CD8-positive, alpha-beta memory T cell (primary cell): ENCODE results near the gene ANO10. TPM values are rescaled to one million over a fixed set of nuclear protein-coding genes. Genes with fewer than 3 reads are reported as not detected.

ENCODE experiments used
- CTCF ChIA-PET: fragments of 350-600 bp; sonication (Branson Sonifier 250); formaldehyde crosslinking; loops from one replicate; lab custom pipeline; 2021; ENCODE audit warnings: antibody characterized with exemption; lab: Charles Lee
- POLR2A ChIA-PET: fragments of 350-600 bp; sonication (Branson Sonifier 250); formaldehyde crosslinking; loops from one replicate; lab custom pipeline; 2021; ENCODE audit warnings: antibody characterized with exemption; lab: Charles Lee
- DNase-seq, 5 donors: peaks; one replicate each; pipeline versions ENCODE4 v3.0.0 to v3.0.0-alpha.2; 2020 to 2022; ENCODE audit warnings: mixed read lengths in 1 of 5
- H3K27ac ChIP-seq: one replicate; pipeline ENCODE4 v1.7.0; 2013; ENCODE audit warnings: low read depth, mild to moderate bottlenecking, low read length, moderate library complexity
- H3K27me3 ChIP-seq: 2 replicates; pipeline ENCODE4 v1.7.0; 2013; ENCODE audit warnings: low read length, mild to moderate bottlenecking; ENCODE audit not compliant: insufficient read depth, poor library complexity, severe bottlenecking
- H3K36me3 ChIP-seq: 2 replicates; pipeline ENCODE4 v1.7.0; 2013; ENCODE audit warnings: mild to moderate bottlenecking, low read length, moderate library complexity; ENCODE audit not compliant: insufficient read depth
- H3K4me1 ChIP-seq: 2 replicates; pipeline ENCODE4 v1.7.0; 2013; ENCODE audit warnings: mild to moderate bottlenecking, low read length, moderate library complexity; ENCODE audit not compliant: insufficient read depth
- H3K4me3 ChIP-seq: 2 replicates; pipeline ENCODE4 v1.7.0; 2013; ENCODE audit warnings: mild to moderate bottlenecking, low read length
- H3K9me3 ChIP-seq: 2 replicates; pipeline ENCODE4 v1.7.0; 2013; ENCODE audit warnings: mild to moderate bottlenecking, low read length
- H3K27ac Mint-ChIP-seq, 8 donors: one replicate each; pipeline ENCODE4 v1.8.0; 2020 to 2021; ENCODE audit warnings: mixed read lengths in 8 of 8, mild to moderate bottlenecking in 6 of 8, inconsistent platforms in 3 of 8, moderate library complexity in 3 of 8
- H3K27me3 Mint-ChIP-seq, 2 donors: one replicate each; pipeline ENCODE4 v1.8.0; 2020 to 2021; ENCODE audit warnings: mixed read lengths in 2 of 2, mild to moderate bottlenecking in 1 of 2, moderate library complexity in 1 of 2
- H3K36me3 Mint-ChIP-seq, 3 donors: one replicate each; pipeline ENCODE4 v1.8.0; 2020 to 2021; ENCODE audit warnings: mixed read lengths in 3 of 3, inconsistent platforms in 1 of 3, mild to moderate bottlenecking in 1 of 3
- H3K4me1 Mint-ChIP-seq, 3 donors: one replicate each; pipeline ENCODE4 v1.8.0; 2020 to 2021; ENCODE audit warnings: mixed read lengths in 3 of 3, inconsistent platforms in 1 of 3, mild to moderate bottlenecking in 1 of 3
- H3K4me3 Mint-ChIP-seq, 7 donors: one replicate each; pipeline ENCODE4 v1.8.0; 2020 to 2021; ENCODE audit warnings: mixed read lengths in 7 of 7, mild to moderate bottlenecking in 6 of 7, moderate library complexity in 4 of 7, inconsistent platforms in 2 of 7
- H3K9me3 Mint-ChIP-seq, 5 donors: one replicate each; pipeline ENCODE4 v1.8.0; 2020 to 2022; ENCODE audit warnings: mixed read lengths in 5 of 5, mild to moderate bottlenecking in 3 of 5, moderate library complexity in 2 of 5, inconsistent platforms in 1 of 5
- polyA plus RNA-seq: library from polyadenylated mRNA; unstranded; fragments of 300-500 nt; fragmentation: Illumina TruSeq; gene quantifications from one replicate; pipeline ENCODE4 v1.2.3, GENCODE V29; 2021
- total RNA-seq, 2 experiments: library from RNA; stranded (reverse); gene quantifications; one replicate each; pipeline ENCODE4 v1.2.3, GENCODE V29; 2021

Gene ANO10
- total and polyA plus RNA-seq, 3 experiments from 2014 or later = 8.1 to 12.3 (median 9.1) TPM

- no peaks in the 10 kb centered on the region for H3K9me3 ChIP-seq
- no peaks in the 10 kb centered on the region for H3K4me1 ChIP-seq
- Mint-ChIP-seq H3K4me1 (peaks cover 2 to 5% (median 3%) of the 10 kb centered on the region in 3 donors), H3K36me3 (peaks cover 0 to 9% (median 4%) of the 10 kb centered on the region in 3 donors), H3K4me3 (no peak overlapping the region), H3K27ac (no peak overlapping the region), H3K9me3 (no peaks in the 10 kb centered on the region), H3K27me3 (no peaks in the 10 kb centered on the region)
- H3K4me3 ChIP-seq = no peak overlapping the region
- no peak overlapping the region for H3K27ac ChIP-seq
- CTCF ChIA-PET = interaction anchor here (0.8 kb wide), 1 partner anchor 8 kb away, joined by 3 read pairs; no protein-coding TSS in a partner anchor
- DNase-seq = no peak
- H3K27me3 ChIP-seq = no peaks in the 10 kb centered on the region
- POLR2A ChIA-PET = no interaction called here
- H3K36me3 ChIP-seq = no peaks in the 10 kb centered on the region
Observed at GRCh38 chr3:43400781-43401730, 220.8 kb downstream of the ANO10 start.

- POLR2A ChIA-PET = no interaction called here
- Histone ChIP-seq H3K27ac (no peak overlapping the region), H3K36me3 (no peaks in the 10 kb centered on the region), H3K9me3 (no peaks in the 10 kb centered on the region), H3K4me1 (no peaks in the 10 kb centered on the region), H3K27me3 (no peaks in the 10 kb centered on the region), H3K4me3 (no peak overlapping the region)
- no peak for DNase-seq
- H3K4me3 Mint-ChIP-seq = no peak overlapping the region
- H3K36me3 Mint-ChIP-seq = peaks cover 0 to 5% (median 4%) of the 10 kb centered on the region in 3 donors
- CTCF ChIA-PET = interaction anchor here (0.8 to 2.1 kb wide), 2 partner anchors 8 to 11 kb away, joined by 3 to 4 read pairs; no protein-coding TSS in a partner anchor
- no peak overlapping the region for H3K27ac Mint-ChIP-seq
- no peaks in the 10 kb centered on the region for H3K27me3 Mint-ChIP-seq
- peaks cover 2 to 5% (median 3%) of the 10 kb centered on the region in 3 donors for H3K4me1 Mint-ChIP-seq
- H3K9me3 Mint-ChIP-seq = no peaks in the 10 kb centered on the region
Observed at GRCh38 chr3:43400167-43400566, 221.6 kb downstream of the ANO10 start.

- POLR2A ChIA-PET = no interaction called here
- no peak for DNase-seq
- Histone ChIP-seq H3K27me3 (no peaks in the 10 kb centered on the region), H3K9me3 (no peaks in the 10 kb centered on the region), H3K27ac (no peak overlapping the region), H3K4me3 (no peak overlapping the region), H3K4me1 (peaks cover 1% of the 10 kb centered on the region), H3K36me3 (no peaks in the 10 kb centered on the region)
- Mint-ChIP-seq H3K9me3 (no peaks in the 10 kb centered on the region), H3K4me3 (no peak overlapping the region), H3K27ac (peak overlapping the region in 2 of 8 donors; percentile 18 to 41), H3K27me3 (no peaks in the 10 kb centered on the region), H3K36me3 (peaks cover 0 to 6% (median 4%) of the 10 kb centered on the region in 3 donors), H3K4me1 (peaks cover 7 to 10% (median 10%) of the 10 kb centered on the region in 3 donors)
- CTCF ChIA-PET = interaction anchor here (2.1 kb wide), 1 partner anchor 10 kb away, joined by 4 read pairs; no protein-coding TSS in a partner anchor
Observed at GRCh38 chr3:43399034-43399433, 222.8 kb downstream of the ANO10 start.

GRCh38 chr3:43394041-43394554 lies 227.7 kb downstream of the ANO10 start:
- Histone ChIP-seq H3K27ac (no peak overlapping the region), H3K9me3 (no peaks in the 10 kb centered on the region), H3K36me3 (no peaks in the 10 kb centered on the region), H3K27me3 (no peaks in the 10 kb centered on the region), H3K4me1 (peaks cover 23% of the 10 kb centered on the region), H3K4me3 (no peak overlapping the region)
- no peak for DNase-seq
- peak overlapping the region in 1 of 7 donors; percentile 8 for H3K4me3 Mint-ChIP-seq
- no peaks in the 10 kb centered on the region for H3K9me3 Mint-ChIP-seq
- H3K4me1 Mint-ChIP-seq = peaks cover 48 to 57% (median 53%) of the 10 kb centered on the region in 3 donors
- peak overlapping the region in 5 of 8 donors; percentile 61 to 99 (median 66) for H3K27ac Mint-ChIP-seq
- POLR2A ChIA-PET = no interaction called here
- CTCF ChIA-PET = no interaction called here
- peaks cover 0 to 12% (median 3%) of the 10 kb centered on the region in 3 donors for H3K36me3 Mint-ChIP-seq
- H3K27me3 Mint-ChIP-seq = no peaks in the 10 kb centered on the region

- peak overlapping the region; percentile 38 to 99 (median 93) for H3K27ac Mint-ChIP-seq
- H3K4me1 ChIP-seq = peaks cover 43% of the 10 kb centered on the region
- DNase-seq = no peak
Observed at GRCh38 chr3:43391621-43392020, 230.2 kb downstream of the ANO10 start.

GRCh38 chr3:43390255-43390588 lies 231.6 kb downstream of the ANO10 start:
- Mint-ChIP-seq H3K4me3 (peak overlapping the region in 6 of 7 donors; percentile 64 to 88 (median 72)), H3K4me1 (peaks cover 77 to 96% (median 89%) of the 10 kb centered on the region in 3 donors), H3K36me3 (peaks cover 0 to 12% (median 1%) of the 10 kb centered on the region in 3 donors), H3K27me3 (no peaks in the 10 kb centered on the region), H3K9me3 (no peaks in the 10 kb centered on the region), H3K27ac (peak overlapping the region; percentile 90 to 99 (median 96))
- Histone ChIP-seq H3K9me3 (no peaks in the 10 kb centered on the region), H3K36me3 (no peaks in the 10 kb centered on the region), H3K4me1 (peaks cover 47% of the 10 kb centered on the region), H3K4me3 (peak overlapping the region; percentile 8), H3K27me3 (no peaks in the 10 kb centered on the region), H3K27ac (peak overlapping the region; percentile 62)
- DNase-seq = no peak
- CTCF ChIA-PET = interaction anchor here (1.4 to 2.4 kb wide), 4 partner anchors 9 to 228 kb away, joined by 4 to 22 read pairs (median 12); no protein-coding TSS in a partner anchor
- POLR2A ChIA-PET = interaction anchor here (1.0 kb wide), 1 partner anchor 14 kb away, joined by 3 read pairs; no protein-coding TSS in a partner anchor

More at GRCh38 chr3:43391621-43392020, 230.2 kb downstream of the ANO10 start:
- Histone ChIP-seq H3K4me3 (no peak overlapping the region), H3K36me3 (no peaks in the 10 kb centered on the region), H3K27me3 (no peaks in the 10 kb centered on the region), H3K9me3 (no peaks in the 10 kb centered on the region), H3K27ac (no peak overlapping the region)
- ChIA-PET CTCF (no interaction called here), POLR2A (no interaction called here)
- Mint-ChIP-seq H3K27me3 (no peaks in the 10 kb centered on the region), H3K4me3 (no peak overlapping the region), H3K9me3 (no peaks in the 10 kb centered on the region), H3K36me3 (peaks cover 0 to 12% (median 1%) of the 10 kb centered on the region in 3 donors), H3K4me1 (peaks cover 69 to 82% (median 77%) of the 10 kb centered on the region in 3 donors)

- CTCF ChIA-PET = interaction anchor here (0.6 to 2.4 kb wide), 13 partner anchors 10 to 429 kb away, joined by 3 to 22 read pairs (median 5); partner anchors contain the start of gene SNRK
- Histone ChIP-seq H3K27me3 (no peaks in the 10 kb centered on the region), H3K4me1 (peaks cover 47% of the 10 kb centered on the region), H3K27ac (peak overlapping the region; percentile 62), H3K9me3 (no peaks in the 10 kb centered on the region), H3K36me3 (no peaks in the 10 kb centered on the region), H3K4me3 (peak overlapping the region; percentile 36)
- Mint-ChIP-seq H3K36me3 (peaks cover 0 to 16% (median 1%) of the 10 kb centered on the region in 3 donors), H3K4me1 (peaks cover 83 to 98% (median 95%) of the 10 kb centered on the region in 3 donors), H3K27ac (peak overlapping the region; percentile 90 to 99 (median 96)), H3K9me3 (no peaks in the 10 kb centered on the region), H3K4me3 (peak overlapping the region; percentile 0 to 88 (median 68)), H3K27me3 (no peaks in the 10 kb centered on the region)
- DNase-seq = peak; percentile 43 to 89 (median 83)
- POLR2A ChIA-PET = interaction anchor here (0.6 to 1.5 kb wide), 13 partner anchors 13 to 949 kb away, joined by 3 to 5 read pairs (median 3); partner anchors contain the start of genes SNRK and TCAIM
Observed at GRCh38 chr3:43389388-43390254, 232.2 kb downstream of the ANO10 start.
